ENCODE data around the gene ETV2. TPM values are rescaled to one million over a fixed set of nuclear protein-coding genes. Genes with fewer than 3 reads are reported as not detected.

The ETV2 gene
- total RNA-seq, 4 donors from 2014 or later, result 0.23 TPM; not detected in 3

DNA sequence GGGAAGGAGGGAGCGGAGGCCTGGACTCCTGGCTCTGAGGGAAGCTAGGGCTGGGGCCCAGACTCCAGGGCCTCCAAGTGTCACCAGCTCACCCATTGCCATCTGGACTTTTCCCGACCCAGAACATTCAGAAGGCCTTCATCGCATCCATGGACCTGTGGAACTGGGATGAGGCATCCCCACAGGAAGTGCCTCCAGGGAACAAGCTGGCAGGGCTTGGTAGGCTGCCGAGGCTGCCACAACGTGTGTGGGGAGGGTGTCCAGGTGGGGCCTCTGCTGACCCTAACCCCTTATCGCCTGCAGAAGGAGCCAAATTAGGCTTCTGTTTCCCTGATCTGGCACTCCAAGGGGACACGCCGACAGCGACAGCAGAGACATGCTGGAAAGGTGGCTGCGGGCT is 767 bp downstream of the ETV2 start:
- intact Hi-C loops (cut with DNase I; ENCODE audit: low total_unique reads) (no loop called here), in situ Hi-C loops (cut with MboI; ENCODE audit: low sequenced_read_pairs in 4 of 4) (no loop called here)
- ATAC-seq (no peak), DNase-seq (no peak)
- Histone ChIP-seq H3K27ac (no peak overlapping the region), H3K4me3 (no peak overlapping the region), H3K27me3 (no peaks in the 10 kb centered on the region), H3K36me3 (peaks cover 0 to 9% of the 10 kb centered on the region in 2 donors), H3K4me1 (peaks cover under 1 to 13% of the 10 kb centered on the region in 2 donors), H3K9me3 (no peaks in the 10 kb centered on the region)
- no peak for TF ChIP-seq POLR2A (IDR thresholded peaks at IDR 0.05)
- TF ChIP-seq, protein P1, sequence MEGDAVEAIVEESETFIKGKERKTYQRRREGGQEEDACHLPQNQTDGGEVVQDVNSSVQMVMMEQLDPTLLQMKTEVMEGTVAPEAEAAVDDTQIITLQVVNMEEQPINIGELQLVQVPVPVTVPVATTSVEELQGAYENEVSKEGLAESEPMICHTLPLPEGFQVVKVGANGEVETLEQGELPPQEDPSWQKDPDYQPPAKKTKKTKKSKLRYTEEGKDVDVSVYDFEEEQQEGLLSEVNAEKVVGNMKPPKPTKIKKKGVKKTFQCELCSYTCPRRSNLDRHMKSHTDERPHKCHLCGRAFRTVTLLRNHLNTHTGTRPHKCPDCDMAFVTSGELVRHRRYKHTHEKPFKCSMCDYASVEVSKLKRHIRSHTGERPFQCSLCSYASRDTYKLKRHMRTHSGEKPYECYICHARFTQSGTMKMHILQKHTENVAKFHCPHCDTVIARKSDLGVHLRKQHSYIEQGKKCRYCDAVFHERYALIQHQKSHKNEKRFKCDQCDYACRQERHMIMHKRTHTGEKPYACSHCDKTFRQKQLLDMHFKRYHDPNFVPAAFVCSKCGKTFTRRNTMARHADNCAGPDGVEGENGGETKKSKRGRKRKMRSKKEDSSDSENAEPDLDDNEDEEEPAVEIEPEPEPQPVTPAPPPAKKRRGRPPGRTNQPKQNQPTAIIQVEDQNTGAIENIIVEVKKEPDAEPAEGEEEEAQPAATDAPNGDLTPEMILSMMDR (IDR thresholded peaks at IDR 0.05 in 4 of 5, conservative IDR thresholded peaks at IDR 0.05 in 1 of 5), result no peak

DNA sequence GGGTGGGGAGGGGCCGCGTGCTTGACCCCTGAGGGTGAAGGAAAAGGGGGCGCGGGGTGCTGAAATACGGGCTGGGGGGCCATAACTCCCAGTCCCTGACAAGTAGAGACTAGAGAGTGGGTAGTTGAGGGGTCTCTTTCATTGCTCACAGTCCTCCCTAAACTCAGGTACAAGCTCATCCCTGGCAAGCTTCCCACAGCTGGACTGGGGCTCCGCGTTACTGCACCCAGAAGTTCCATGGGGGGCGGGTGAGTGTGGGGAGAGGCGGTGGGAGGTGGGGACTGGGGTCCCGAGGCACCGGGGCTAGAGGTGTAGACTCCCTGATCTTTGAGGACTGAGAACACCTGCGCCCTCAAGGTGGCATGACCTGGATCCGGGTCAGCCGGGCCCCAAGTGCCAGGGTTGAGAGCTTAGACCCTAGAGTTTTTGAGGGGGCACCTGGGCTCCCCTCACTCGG is 1.3 kb downstream of the ETV2 start:
- in situ Hi-C loops (cut with MboI; ENCODE audit: low sequenced_read_pairs in 4 of 4) (no loop called here), intact Hi-C loops (cut with DNase I; ENCODE audit: low total_unique reads) (no loop called here)

DNA sequence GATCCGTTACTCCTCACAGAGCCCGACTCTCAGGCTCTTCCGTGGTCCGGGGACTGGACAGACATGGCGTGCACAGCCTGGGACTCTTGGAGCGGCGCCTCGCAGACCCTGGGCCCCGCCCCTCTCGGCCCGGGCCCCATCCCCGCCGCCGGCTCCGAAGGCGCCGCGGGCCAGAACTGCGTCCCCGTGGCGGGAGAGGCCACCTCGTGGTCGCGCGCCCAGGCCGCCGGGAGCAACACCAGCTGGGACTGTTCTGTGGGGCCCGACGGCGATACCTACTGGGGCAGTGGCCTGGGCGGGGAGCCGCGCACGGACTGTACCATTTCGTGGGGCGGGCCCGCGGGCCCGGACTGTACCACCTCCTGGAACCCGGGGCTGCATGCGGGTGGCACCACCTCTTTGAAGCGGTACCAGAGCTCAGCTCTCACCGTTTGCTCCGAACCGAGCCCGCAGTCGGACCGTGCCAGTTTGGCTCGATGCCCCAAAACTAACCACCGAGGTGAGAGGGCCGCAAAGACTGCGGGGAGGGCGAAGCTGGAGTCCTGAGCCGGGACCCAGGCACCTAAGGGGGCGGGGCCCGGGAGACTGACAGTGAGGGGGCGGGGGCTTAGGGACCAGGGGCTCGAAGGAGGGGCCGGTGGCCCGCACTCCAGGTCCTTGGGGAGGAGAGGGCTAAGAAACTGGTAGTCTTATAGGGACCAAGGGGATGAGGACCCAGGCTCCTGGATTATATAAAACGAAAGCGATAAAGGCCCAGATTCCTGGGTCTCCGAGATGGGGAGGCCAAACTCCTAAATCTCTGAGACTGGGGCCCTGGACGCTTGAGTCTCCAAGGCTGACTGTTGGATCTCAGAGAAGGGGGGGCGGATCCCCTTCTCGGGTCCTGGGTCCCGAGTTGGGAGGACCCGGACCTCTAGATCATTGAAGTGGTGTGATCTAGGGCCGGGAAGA is 2.0 kb downstream of the ETV2 start:
- H3K4me1 ChIP-seq, result peaks cover 6 to 16% of the 10 kb centered on the region in 2 donors
- ATAC-seq (no peak), DNase-seq (peak; percentile 28 to 49)
- H3K27ac ChIP-seq, result peak overlapping the region; percentile 78 to 93 (median 84)
- H3K36me3 ChIP-seq, result no peaks in the 10 kb centered on the region
- H3K9me3 ChIP-seq, result no peaks in the 10 kb centered on the region
- TF ChIP-seq, protein P1 (IDR thresholded peaks at IDR 0.05 in 4 of 5, conservative IDR thresholded peaks at IDR 0.05 in 1 of 5), result no peak
- no peak for TF ChIP-seq POLR2A (IDR thresholded peaks at IDR 0.05)
- in situ Hi-C loops (cut with MboI; ENCODE audit: low sequenced_read_pairs in 4 of 4), result no loop called here
- no peaks in the 10 kb centered on the region for H3K27me3 ChIP-seq
- H3K4me3 ChIP-seq, result peak overlapping the region; percentile 64 to 83 (median 76)
- intact Hi-C loops (cut with DNase I; ENCODE audit: low total_unique reads), result loop anchor here (1.0 to 2.0 kb wide), 3 partner anchors 14 to 99 kb away; partner anchors contain the start of genes RBM42 and TMEM147

More for the DNA sequence above, 1.3 kb downstream of the ETV2 start:
- DNase-seq, result no peak
- no peaks in the 10 kb centered on the region for H3K9me3 ChIP-seq
- TF ChIP-seq, protein P1 (IDR thresholded peaks at IDR 0.05 in 4 of 5, conservative IDR thresholded peaks at IDR 0.05 in 1 of 5), result no peak
- no peak for TF ChIP-seq POLR2A (IDR thresholded peaks at IDR 0.05)
- H3K27me3 ChIP-seq, result no peaks in the 10 kb centered on the region
- peak overlapping the region in 2 of 4 donors; percentile 80 to 88 for H3K27ac ChIP-seq
- H3K4me3 ChIP-seq, result peak overlapping the region; percentile 64 to 83 (median 76)
- ATAC-seq, result no peak
- H3K4me1 ChIP-seq, result peaks cover 6 to 16% of the 10 kb centered on the region in 2 donors
- peaks cover 0 to 4% of the 10 kb centered on the region in 2 donors for H3K36me3 ChIP-seq

DNA sequence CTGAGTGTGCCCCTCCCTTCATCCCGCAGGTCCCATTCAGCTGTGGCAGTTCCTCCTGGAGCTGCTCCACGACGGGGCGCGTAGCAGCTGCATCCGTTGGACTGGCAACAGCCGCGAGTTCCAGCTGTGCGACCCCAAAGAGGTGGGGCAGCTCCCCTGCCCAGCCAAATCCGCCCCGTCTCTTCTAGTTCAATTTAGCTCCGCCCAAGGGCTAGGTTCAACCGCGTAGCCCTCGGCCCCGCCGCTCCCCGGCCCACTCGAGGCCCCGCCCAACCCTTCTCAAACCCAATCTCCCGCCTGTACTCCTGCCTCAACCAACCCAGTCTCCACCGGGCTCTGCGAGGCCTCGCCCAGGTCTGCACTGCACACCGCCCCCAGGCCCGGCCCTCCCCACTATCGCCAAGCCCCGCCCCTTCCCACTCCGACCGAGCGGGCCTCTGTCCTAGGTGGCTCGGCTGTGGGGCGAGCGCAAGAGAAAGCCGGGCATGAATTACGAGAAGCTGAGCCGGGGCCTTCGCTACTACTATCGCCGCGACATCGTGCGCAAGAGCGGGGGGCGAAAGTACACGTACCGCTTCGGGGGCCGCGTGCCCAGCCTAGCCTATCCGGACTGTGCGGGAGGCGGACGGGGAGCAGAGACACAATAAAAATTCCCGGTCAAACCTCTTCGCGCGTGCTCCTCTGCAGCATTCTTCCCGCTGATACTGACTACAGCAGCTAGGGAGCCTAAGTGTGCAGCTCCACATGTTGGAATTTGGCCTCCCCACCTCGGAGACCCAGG is 2.9 kb downstream of the ETV2 start:
- ATAC-seq (peak; percentile 69 to 74), DNase-seq (peak; percentile 92)
- H3K4me1 ChIP-seq, result peaks cover 13 to 25% of the 10 kb centered on the region in 2 donors
- no peaks in the 10 kb centered on the region for H3K27me3 ChIP-seq
- peak overlapping the region; percentile 64 to 83 (median 76) for H3K4me3 ChIP-seq
- peak overlapping the region; percentile 78 to 93 (median 84) for H3K27ac ChIP-seq
- H3K9me3 ChIP-seq, result no peaks in the 10 kb centered on the region
- in situ Hi-C loops (cut with MboI; ENCODE audit: low sequenced_read_pairs in 4 of 4) (no loop called here), intact Hi-C loops (cut with DNase I; ENCODE audit: low total_unique reads) (loop anchor here (1.0 to 2.0 kb wide), 3 partner anchors 15 to 100 kb away; partner anchors contain the start of genes RBM42 and TMEM147)
- peak; percentile 28 to 36 for TF ChIP-seq POLR2A (IDR thresholded peaks at IDR 0.05)
- TF ChIP-seq, protein P1 (IDR thresholded peaks at IDR 0.05 in 4 of 5, conservative IDR thresholded peaks at IDR 0.05 in 1 of 5), result peak in 1 of 5 experiments; percentile 8
- no peaks in the 10 kb centered on the region for H3K36me3 ChIP-seq
